ENCODE data around the gene DIAPH3. TPM values are rescaled to one million over a fixed set of nuclear protein-coding genes. Genes with fewer than 3 reads are reported as not detected.

Gene DIAPH3
- total and polyA plus RNA-seq, 7 donors, result 0.16 to 3.8 (median 1.1) TPM; not detected in 1

- Histone ChIP-seq H3K9me3 (no peaks in the 10 kb centered on the region), H3K27ac (no peak overlapping the region), H3K4me3 (no peak overlapping the region), H3K27me3 (no peaks in the 10 kb centered on the region), H3K36me3 (no peaks in the 10 kb centered on the region), H3K4me1 (no peaks in the 10 kb centered on the region)
- WGBS, 2 donors, result 78 to 82% methylated on average over 2 of the region's 2 CpGs
- DNase-seq, result no peak
- intact Hi-C loops (cut with DNase I), result no loop called here
- no peak for TF ChIP-seq EP300 (IDR thresholded peaks at IDR 0.05)
- TF ChIP-seq POLR2A (IDR thresholded peaks at IDR 0.05), result no peak
- TF ChIP-seq, protein P1, sequence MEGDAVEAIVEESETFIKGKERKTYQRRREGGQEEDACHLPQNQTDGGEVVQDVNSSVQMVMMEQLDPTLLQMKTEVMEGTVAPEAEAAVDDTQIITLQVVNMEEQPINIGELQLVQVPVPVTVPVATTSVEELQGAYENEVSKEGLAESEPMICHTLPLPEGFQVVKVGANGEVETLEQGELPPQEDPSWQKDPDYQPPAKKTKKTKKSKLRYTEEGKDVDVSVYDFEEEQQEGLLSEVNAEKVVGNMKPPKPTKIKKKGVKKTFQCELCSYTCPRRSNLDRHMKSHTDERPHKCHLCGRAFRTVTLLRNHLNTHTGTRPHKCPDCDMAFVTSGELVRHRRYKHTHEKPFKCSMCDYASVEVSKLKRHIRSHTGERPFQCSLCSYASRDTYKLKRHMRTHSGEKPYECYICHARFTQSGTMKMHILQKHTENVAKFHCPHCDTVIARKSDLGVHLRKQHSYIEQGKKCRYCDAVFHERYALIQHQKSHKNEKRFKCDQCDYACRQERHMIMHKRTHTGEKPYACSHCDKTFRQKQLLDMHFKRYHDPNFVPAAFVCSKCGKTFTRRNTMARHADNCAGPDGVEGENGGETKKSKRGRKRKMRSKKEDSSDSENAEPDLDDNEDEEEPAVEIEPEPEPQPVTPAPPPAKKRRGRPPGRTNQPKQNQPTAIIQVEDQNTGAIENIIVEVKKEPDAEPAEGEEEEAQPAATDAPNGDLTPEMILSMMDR (IDR thresholded peaks at IDR 0.05), result no peak
- no peak for TF ChIP-seq POLR2AphosphoS5 (IDR thresholded peaks at IDR 0.05)
Observed at GRCh38 chr13:59960683-59961082, 203.0 kb downstream of the DIAPH3 start.

DNA sequence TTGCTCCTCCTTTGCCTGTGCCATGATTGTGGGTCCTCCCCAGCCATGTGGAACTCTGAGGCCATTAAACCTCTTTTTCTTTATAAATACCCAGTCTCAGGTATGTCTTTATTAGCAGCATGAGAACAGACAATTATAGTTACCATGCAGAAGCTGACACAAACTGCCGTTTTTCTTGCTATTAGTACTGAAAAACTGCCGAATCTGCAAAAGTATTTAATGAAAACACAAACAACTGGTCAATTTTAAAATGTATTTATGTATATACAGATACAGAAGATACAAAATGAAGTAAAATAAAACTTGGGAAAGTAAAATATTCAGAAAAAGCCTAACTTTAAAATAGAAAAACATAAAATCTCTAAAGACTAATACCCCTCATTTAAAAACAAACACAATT lies 206.3 kb downstream of the DIAPH3 start:
- H3K27ac ChIP-seq, result no peak overlapping the region
- no peaks in the 10 kb centered on the region for H3K36me3 ChIP-seq
- 95 to 97% methylated on average over 2 of the region's 2 CpGs for WGBS, 2 donors
- no peaks in the 10 kb centered on the region for H3K9me3 ChIP-seq
- intact Hi-C loops (cut with DNase I), result no loop called here
- H3K27me3 ChIP-seq, result no peaks in the 10 kb centered on the region
- no peak for DNase-seq
- no peaks in the 10 kb centered on the region for H3K4me1 ChIP-seq
- no peak overlapping the region for H3K4me3 ChIP-seq
- TF ChIP-seq EP300 (IDR thresholded peaks at IDR 0.05), result no peak
- TF ChIP-seq POLR2AphosphoS5 (IDR thresholded peaks at IDR 0.05), result no peak
- TF ChIP-seq, protein P1 (IDR thresholded peaks at IDR 0.05), result no peak
- TF ChIP-seq POLR2A (IDR thresholded peaks at IDR 0.05), result no peak

DNA sequence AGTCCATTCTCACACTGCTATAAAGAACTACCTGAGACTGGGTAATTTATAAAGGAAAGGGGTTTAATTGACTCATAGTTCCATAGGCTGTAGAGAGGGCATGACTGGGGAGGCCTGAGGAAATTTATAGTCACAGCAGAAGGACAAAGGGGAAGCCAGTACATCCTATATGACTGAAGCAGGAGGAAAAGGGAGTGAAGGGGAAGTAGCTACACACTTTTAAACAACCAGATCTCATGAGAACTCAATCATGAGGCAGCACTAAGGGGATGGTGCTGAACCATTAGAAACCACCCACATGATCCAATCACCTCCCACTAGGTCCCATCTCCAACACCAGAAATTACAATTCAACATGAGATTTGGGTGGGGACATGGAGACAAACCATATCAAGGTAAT lies 209.1 kb downstream of the DIAPH3 start:
- TF ChIP-seq POLR2AphosphoS5 (IDR thresholded peaks at IDR 0.05) (no peak), POLR2A (IDR thresholded peaks at IDR 0.05) (no peak), EP300 (IDR thresholded peaks at IDR 0.05) (no peak)
- TF ChIP-seq, protein P1 (IDR thresholded peaks at IDR 0.05), result no peak
- Histone ChIP-seq H3K27me3 (no peaks in the 10 kb centered on the region), H3K27ac (no peak overlapping the region), H3K4me1 (no peaks in the 10 kb centered on the region), H3K4me3 (no peak overlapping the region), H3K36me3 (no peaks in the 10 kb centered on the region), H3K9me3 (no peaks in the 10 kb centered on the region)
- no peak for DNase-seq
- intact Hi-C loops (cut with DNase I), result no loop called here

GRCh38 chr13:59951011-59951410 lies 212.7 kb downstream of the DIAPH3 start:
- DNase-seq, result no peak
- TF ChIP-seq POLR2AphosphoS5 (IDR thresholded peaks at IDR 0.05) (no peak), POLR2A (IDR thresholded peaks at IDR 0.05) (no peak), EP300 (IDR thresholded peaks at IDR 0.05) (no peak)
- TF ChIP-seq, protein P1 (IDR thresholded peaks at IDR 0.05), result no peak
- Histone ChIP-seq H3K36me3 (no peaks in the 10 kb centered on the region), H3K4me1 (no peaks in the 10 kb centered on the region), H3K4me3 (no peak overlapping the region), H3K27ac (no peak overlapping the region), H3K27me3 (no peaks in the 10 kb centered on the region), H3K9me3 (no peaks in the 10 kb centered on the region)
- WGBS, 2 donors, result 91 to 94% methylated on average over 2 of the region's 2 CpGs
- intact Hi-C loops (cut with DNase I), result no loop called here

GRCh38 chr13:59950266-59950665 lies 213.5 kb downstream of the DIAPH3 start:
- H3K36me3 ChIP-seq, result no peaks in the 10 kb centered on the region
- H3K9me3 ChIP-seq, result no peaks in the 10 kb centered on the region
- 80 to 92% methylated on average over 2 of the region's 2 CpGs for WGBS, 2 donors
- intact Hi-C loops (cut with DNase I), result no loop called here
- no peak for DNase-seq
- no peaks in the 10 kb centered on the region for H3K4me1 ChIP-seq
- no peak overlapping the region for H3K27ac ChIP-seq
- no peak for TF ChIP-seq POLR2AphosphoS5 (IDR thresholded peaks at IDR 0.05)
- TF ChIP-seq POLR2A (IDR thresholded peaks at IDR 0.05), result no peak
- TF ChIP-seq EP300 (IDR thresholded peaks at IDR 0.05), result no peak
- TF ChIP-seq, protein P1 (IDR thresholded peaks at IDR 0.05), result no peak
- no peak overlapping the region for H3K4me3 ChIP-seq
- H3K27me3 ChIP-seq, result no peaks in the 10 kb centered on the region

Data from sigmoid colon (tissue), 7 donors.